ENCODE results near the gene POLQ.

- no peak for TF ChIP-seq CTCF (IDR thresholded peaks at IDR 0.05)
- no peak for TF ChIP-seq POLR2A (IDR thresholded peaks at IDR 0.05)
- no peak for TF ChIP-seq EP300 (IDR thresholded peaks at IDR 0.05)
- no peak for TF ChIP-seq POLR2AphosphoS5 (IDR thresholded peaks at IDR 0.05)
These were observed 55.6 kb downstream of the POLQ start for GRCh38 chr3:121490161-121490560.
